Mesodermal cell (in vitro differentiated cells): ENCODE measurements around the gene NOVA2.

Experiments
- H3K27ac ChIP-seq: 2 replicates; pipeline ENCODE4 v1.7.0; 2013; ENCODE audit warnings: mild to moderate bottlenecking, low read depth, low read length, moderate library complexity; ENCODE audit not compliant: severe bottlenecking
- H3K36me3 ChIP-seq: 2 replicates; pipeline ENCODE4 v1.7.1; 2013; ENCODE audit warnings: mild to moderate bottlenecking, low read length, moderate library complexity; ENCODE audit not compliant: control insufficient read depth, insufficient read depth
- H3K4me1 ChIP-seq: one replicate; pipeline ENCODE4 v1.7.1; 2013; ENCODE audit warnings: mild to moderate bottlenecking, low read length; ENCODE audit not compliant: insufficient read depth, control insufficient read depth, poor library complexity, severe bottlenecking
- H3K4me3 ChIP-seq: 2 replicates; pipeline ENCODE4 v1.7.0; 2013; ENCODE audit warnings: low read length, control low read depth, mild to moderate bottlenecking; ENCODE audit not compliant: insufficient read depth, poor library complexity, severe bottlenecking; ENCODE audit errors: extremely low read depth
- H3K9me3 ChIP-seq: 2 replicates; pipeline ENCODE4 v1.7.1; 2013; ENCODE audit warnings: mild to moderate bottlenecking, low read length, moderate library complexity; ENCODE audit not compliant: control insufficient read depth
- WGBS, 2 experiments: methylation state at CpG; one replicate each; pipeline ENCODE4 v1.1.5; 2013; ENCODE audit warnings: missing lambda C conversion rate in 2 of 2; ENCODE audit not compliant: insufficient coverage in 2 of 2; 5-methylcytosine and 5-hydroxymethylcytosine counted together

The NOVA2 gene

GRCh38 chr19:45938733-45939319, 34.8 kb downstream of the NOVA2 start:
- no peaks in the 10 kb centered on the region for H3K36me3 ChIP-seq
- H3K9me3 ChIP-seq = no peaks in the 10 kb centered on the region
- no peak overlapping the region for H3K4me3 ChIP-seq
- H3K27ac ChIP-seq = no peak overlapping the region
- H3K4me1 ChIP-seq = no peaks in the 10 kb centered on the region
- WGBS, 2 experiments = 83 to 100% methylated on average over 2 of the region's 3 CpGs

GRCh38 chr19:45935267-45935666, 38.4 kb downstream of the NOVA2 start:
- H3K27ac ChIP-seq = no peak overlapping the region
- H3K36me3 ChIP-seq = no peaks in the 10 kb centered on the region
- WGBS, 2 experiments = 84 to 88% methylated on average over 19 of the region's 19 CpGs
- H3K9me3 ChIP-seq = no peaks in the 10 kb centered on the region
- no peaks in the 10 kb centered on the region for H3K4me1 ChIP-seq
- no peak overlapping the region for H3K4me3 ChIP-seq

GRCh38 chr19:45934551-45935230, 39.0 kb downstream of the NOVA2 start:
- H3K9me3 ChIP-seq = no peaks in the 10 kb centered on the region
- no peak overlapping the region for H3K27ac ChIP-seq
- no peaks in the 10 kb centered on the region for H3K4me1 ChIP-seq
- 53 to 61% methylated on average over 6 to 8 of the region's 19 CpGs for WGBS, 2 experiments
- no peaks in the 10 kb centered on the region for H3K36me3 ChIP-seq
- H3K4me3 ChIP-seq = no peak overlapping the region

GRCh38 chr19:45933759-45934158, 39.9 kb downstream of the NOVA2 start:
- Histone ChIP-seq H3K4me3 (no peak overlapping the region), H3K9me3 (no peaks in the 10 kb centered on the region), H3K4me1 (no peaks in the 10 kb centered on the region), H3K36me3 (no peaks in the 10 kb centered on the region), H3K27ac (no peak overlapping the region)
- 87 to 88% methylated on average over 6 of the region's 9 CpGs for WGBS, 2 experiments

- Histone ChIP-seq H3K4me1 (peaks cover 3% of the 10 kb centered on the region), H3K4me3 (no peak overlapping the region), H3K27ac (no peak overlapping the region), H3K36me3 (no peaks in the 10 kb centered on the region), H3K9me3 (no peaks in the 10 kb centered on the region)
- WGBS, 2 experiments = 63 to 70% methylated on average over 2 to 3 of the region's 3 CpGs
Observed at GRCh38 chr19:45931055-45931454, 42.6 kb downstream of the NOVA2 start.

GRCh38 chr19:45929247-45929646, 44.4 kb downstream of the NOVA2 start:
- peaks cover 3% of the 10 kb centered on the region for H3K4me1 ChIP-seq
- 90 to 100% methylated on average over 2 of the region's 2 CpGs for WGBS, 2 experiments
- H3K4me3 ChIP-seq = no peak overlapping the region
- H3K9me3 ChIP-seq = no peaks in the 10 kb centered on the region
- H3K36me3 ChIP-seq = no peaks in the 10 kb centered on the region
- H3K27ac ChIP-seq = no peak overlapping the region

- H3K36me3 ChIP-seq = no peaks in the 10 kb centered on the region
- peaks cover 3% of the 10 kb centered on the region for H3K4me1 ChIP-seq
- no peaks in the 10 kb centered on the region for H3K9me3 ChIP-seq
- H3K27ac ChIP-seq = no peak overlapping the region
- 9 to 10% methylated on average over 27 to 29 of the region's 33 CpGs for WGBS, 2 experiments
- H3K4me3 ChIP-seq = peak overlapping the region; percentile 14
Observed at GRCh38 chr19:45927565-45928261, 46.0 kb downstream of the NOVA2 start.

GRCh38 chr19:45924891-45925447, 48.7 kb downstream of the NOVA2 start:
- Histone ChIP-seq H3K36me3 (no peaks in the 10 kb centered on the region), H3K9me3 (no peaks in the 10 kb centered on the region), H3K4me1 (peaks cover 3% of the 10 kb centered on the region), H3K4me3 (no peak overlapping the region), H3K27ac (no peak overlapping the region)
- 38 to 74% methylated on average over 3 to 4 of the region's 6 CpGs for WGBS, 2 experiments

GRCh38 chr19:45922281-45922680, 51.4 kb downstream of the NOVA2 start:
- no peaks in the 10 kb centered on the region for H3K36me3 ChIP-seq
- 50 to 52% methylated on average over 4 to 8 of the region's 9 CpGs for WGBS, 2 experiments
- no peaks in the 10 kb centered on the region for H3K4me1 ChIP-seq
- no peak overlapping the region for H3K27ac ChIP-seq
- no peak overlapping the region for H3K4me3 ChIP-seq
- H3K9me3 ChIP-seq = no peaks in the 10 kb centered on the region

GRCh38 chr19:45920458-45920857, 53.2 kb downstream of the NOVA2 start:
- 86 to 89% methylated on average over 7 to 8 of the region's 8 CpGs for WGBS, 2 experiments
- H3K9me3 ChIP-seq = no peaks in the 10 kb centered on the region
- H3K27ac ChIP-seq = no peak overlapping the region
- H3K4me3 ChIP-seq = no peak overlapping the region
- H3K4me1 ChIP-seq = no peaks in the 10 kb centered on the region
- no peaks in the 10 kb centered on the region for H3K36me3 ChIP-seq
